ENCODE measurements around the gene CDK5RAP1. TPM values are rescaled to one million over a fixed set of nuclear protein-coding genes. Genes with fewer than 3 reads are reported as not detected.

CDK5RAP1 gene
- total and polyA plus RNA-seq, 2 donors (not counting 3 experiments of a cell fraction or from before 2014, with no cell fraction given), result 30.8 to 36.5 TPM

DNA sequence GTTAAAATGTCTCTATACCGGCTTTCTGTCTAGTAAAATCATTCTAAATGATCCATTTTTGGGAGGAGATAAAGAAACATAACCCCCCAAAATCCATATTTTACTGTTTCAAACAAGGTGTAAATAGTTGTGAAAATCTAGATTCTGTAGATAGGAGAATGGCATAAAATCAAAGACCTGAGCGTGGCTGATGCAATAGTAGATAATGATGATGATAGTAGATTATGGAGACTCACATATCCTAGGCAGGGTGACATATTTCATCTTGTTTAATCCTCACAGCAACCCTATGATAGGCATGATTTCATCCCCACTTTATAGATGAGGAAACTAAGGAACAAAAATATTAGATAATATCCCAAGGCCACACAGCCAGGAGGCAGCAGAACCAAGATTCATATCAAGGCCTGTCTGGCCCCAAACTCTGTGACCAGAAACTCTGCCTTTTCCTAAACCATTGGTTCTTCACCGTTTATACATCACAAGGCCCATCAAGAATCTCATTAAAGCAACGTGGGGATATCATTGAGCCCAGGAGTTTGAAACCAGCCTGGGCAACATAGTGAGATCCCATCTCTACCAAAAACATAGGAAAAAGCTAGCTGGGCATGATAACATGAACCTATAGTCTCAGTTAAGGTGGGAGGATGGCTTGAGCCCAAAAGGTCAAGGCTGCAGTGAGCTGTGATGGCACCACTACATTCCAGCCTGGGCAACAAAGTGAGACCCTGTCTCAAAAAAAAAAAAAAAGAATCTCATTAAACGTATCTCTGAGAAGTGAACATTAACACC, 62.7 kb downstream of the CDK5RAP1 start:
- ChIA-PET CTCF (no interaction called here), POLR2A (no interaction called here)
- BruUV-seq (replicated peaks), result no TSS peak
- dilution Hi-C loops (cut with MboI; ENCODE audit: extremely low pct_ligation_motif_present, low sequenced_read_pairs) (no loop called here), intact Hi-C loops (cut with micrococcal nuclease) (no loop called here)
- DNase-seq (ENCODE audit: low read depth, low spot score), result no peak
- Histone ChIP-seq H3K4me1 (ENCODE audit: control insufficient read depth, extremely low read depth, insufficient read depth, low read length) (no peaks in the 10 kb centered on the region), H3K9me3 (replicated peaks; ENCODE audit: control insufficient read depth, insufficient read depth, low read length) (no peaks in the 10 kb centered on the region), H2AFZ (ENCODE audit: low read depth, low read length) (no peak overlapping the region), H3K27ac (ENCODE audit: insufficient read depth, low read depth, low read length) (no peak overlapping the region), H3K36me3 (ENCODE audit: control insufficient read depth in 2 of 2, extremely low read depth in 1 of 2, insufficient read depth in 2 of 2, low read length in 2 of 2) (no peaks in the 10 kb centered on the region), H3K9ac (replicated peaks; ENCODE audit: extremely low read depth, insufficient read depth, low read length) (no peak overlapping the region), H3K4me2 (ENCODE audit: insufficient read depth, low read length) (no peak overlapping the region), H3K9me1 (replicated peaks; ENCODE audit: control insufficient read depth, extremely low read depth, insufficient read depth, low read length) (no peaks in the 10 kb centered on the region), H3K27me3 (ENCODE audit: control insufficient read depth in 2 of 2, insufficient read depth in 2 of 2, low read length in 2 of 2) (peaks cover 0 to 4% of the 10 kb centered on the region in 2 experiments), H3K79me2 (ENCODE audit: control insufficient read depth, insufficient read depth, low read length) (no peaks in the 10 kb centered on the region), H3K4me3 (replicated peaks in 1 of 3; ENCODE audit: insufficient read depth in 1 of 3, low read depth in 1 of 3, low read length in 3 of 3) (no peak overlapping the region), H4K20me1 (replicated peaks; ENCODE audit: control insufficient read depth, extremely low read depth, insufficient read depth, low read length) (no peaks in the 10 kb centered on the region)
- TF ChIP-seq JUN (IDR thresholded peaks at IDR 0.05; ENCODE audit: borderline replicate concordance, insufficient read depth, insufficient read length, low read depth) (no peak), POLR2A (IDR thresholded peaks at IDR 0.05; ENCODE audit: low read depth, low read length) (no peak)
- FAIRE-seq, result no peak

DNA sequence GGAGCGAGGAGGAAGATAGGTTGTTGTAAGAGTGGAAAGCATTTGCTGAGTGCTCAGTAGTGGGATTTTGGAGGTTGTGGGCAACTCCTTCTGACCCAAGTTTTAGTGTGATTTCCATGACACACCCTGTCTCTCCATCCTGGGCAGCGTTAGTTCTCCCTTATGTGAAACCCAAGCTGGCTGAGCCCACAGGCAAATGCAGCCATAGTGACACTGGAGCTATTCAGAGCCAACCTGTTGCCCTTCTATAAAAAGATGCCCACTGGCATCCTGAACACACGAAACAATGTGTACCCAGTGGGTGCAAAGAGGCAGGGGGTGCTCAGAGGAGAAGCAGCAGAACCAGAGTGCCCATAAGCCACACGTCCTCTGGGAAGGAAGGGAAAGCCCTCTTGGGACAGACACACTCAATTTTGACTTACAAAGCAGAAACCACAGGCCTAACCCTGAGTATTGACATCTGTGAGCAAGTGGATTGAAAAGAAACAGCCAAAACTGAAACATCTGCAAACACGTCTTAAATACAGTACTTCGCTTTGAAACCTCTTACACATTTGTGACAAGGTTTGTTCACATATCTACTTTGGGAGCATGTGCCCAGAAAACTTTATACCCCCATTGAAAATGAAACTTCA, 63.7 kb downstream of the CDK5RAP1 start:
- no peaks in the 10 kb centered on the region for H3K9me3 ChIP-seq (replicated peaks; ENCODE audit: control insufficient read depth, insufficient read depth, low read length)

More for the DNA sequence above, 63.7 kb downstream of the CDK5RAP1 start:
- Histone ChIP-seq H4K20me1 (replicated peaks; ENCODE audit: control insufficient read depth, extremely low read depth, insufficient read depth, low read length) (no peaks in the 10 kb centered on the region), H3K27ac (ENCODE audit: insufficient read depth, low read depth, low read length) (no peak overlapping the region), H3K4me2 (ENCODE audit: insufficient read depth, low read length) (no peak overlapping the region), H2AFZ (ENCODE audit: low read depth, low read length) (no peak overlapping the region), H3K9ac (replicated peaks; ENCODE audit: extremely low read depth, insufficient read depth, low read length) (no peak overlapping the region), H3K4me3 (replicated peaks in 1 of 3; ENCODE audit: insufficient read depth in 1 of 3, low read depth in 1 of 3, low read length in 3 of 3) (no peak overlapping the region), H3K9me1 (replicated peaks; ENCODE audit: control insufficient read depth, extremely low read depth, insufficient read depth, low read length) (no peaks in the 10 kb centered on the region), H3K79me2 (ENCODE audit: control insufficient read depth, insufficient read depth, low read length) (no peaks in the 10 kb centered on the region), H3K27me3 (ENCODE audit: control insufficient read depth in 2 of 2, insufficient read depth in 2 of 2, low read length in 2 of 2) (peaks cover 0 to 4% of the 10 kb centered on the region in 2 experiments), H3K4me1 (ENCODE audit: control insufficient read depth, extremely low read depth, insufficient read depth, low read length) (no peaks in the 10 kb centered on the region), H3K36me3 (ENCODE audit: control insufficient read depth in 2 of 2, extremely low read depth in 1 of 2, insufficient read depth in 2 of 2, low read length in 2 of 2) (no peaks in the 10 kb centered on the region)
- intact Hi-C loops (cut with micrococcal nuclease), result no loop called here
- ChIA-PET CTCF (no interaction called here), POLR2A (no interaction called here)
- dilution Hi-C loops (cut with MboI; ENCODE audit: extremely low pct_ligation_motif_present, low sequenced_read_pairs), result no loop called here
- FAIRE-seq (no peak), DNase-seq (ENCODE audit: low read depth, low spot score) (no peak)
- TF ChIP-seq, protein P1, sequence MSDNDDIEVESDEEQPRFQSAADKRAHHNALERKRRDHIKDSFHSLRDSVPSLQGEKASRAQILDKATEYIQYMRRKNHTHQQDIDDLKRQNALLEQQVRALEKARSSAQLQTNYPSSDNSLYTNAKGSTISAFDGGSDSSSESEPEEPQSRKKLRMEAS (IDR thresholded peaks at IDR 0.05; ENCODE audit: insufficient read depth, insufficient read length), result no peak
- TF ChIP-seq JUN (IDR thresholded peaks at IDR 0.05; ENCODE audit: borderline replicate concordance, insufficient read depth, insufficient read length, low read depth) (no peak), POLR2A (IDR thresholded peaks at IDR 0.05; ENCODE audit: low read depth, low read length) (no peak), GATA2 (IDR thresholded peaks at IDR 0.05; ENCODE audit: insufficient read depth, insufficient read length, low read depth, low read length) (no peak), MYC (IDR thresholded peaks at IDR 0.05; ENCODE audit: low read depth, low read length) (no peak), POLR2AphosphoS5 (IDR thresholded peaks at IDR 0.05; ENCODE audit: insufficient read depth, low read depth, low read length) (no peak), EZH2 (IDR thresholded peaks at IDR 0.05; ENCODE audit: borderline replicate concordance, low read depth, low read length, severe bottlenecking) (no peak), FOS (IDR thresholded peaks at IDR 0.05; ENCODE audit: borderline replicate concordance, insufficient read depth, low read length) (no peak)
- TF ChIP-seq, protein P2, sequence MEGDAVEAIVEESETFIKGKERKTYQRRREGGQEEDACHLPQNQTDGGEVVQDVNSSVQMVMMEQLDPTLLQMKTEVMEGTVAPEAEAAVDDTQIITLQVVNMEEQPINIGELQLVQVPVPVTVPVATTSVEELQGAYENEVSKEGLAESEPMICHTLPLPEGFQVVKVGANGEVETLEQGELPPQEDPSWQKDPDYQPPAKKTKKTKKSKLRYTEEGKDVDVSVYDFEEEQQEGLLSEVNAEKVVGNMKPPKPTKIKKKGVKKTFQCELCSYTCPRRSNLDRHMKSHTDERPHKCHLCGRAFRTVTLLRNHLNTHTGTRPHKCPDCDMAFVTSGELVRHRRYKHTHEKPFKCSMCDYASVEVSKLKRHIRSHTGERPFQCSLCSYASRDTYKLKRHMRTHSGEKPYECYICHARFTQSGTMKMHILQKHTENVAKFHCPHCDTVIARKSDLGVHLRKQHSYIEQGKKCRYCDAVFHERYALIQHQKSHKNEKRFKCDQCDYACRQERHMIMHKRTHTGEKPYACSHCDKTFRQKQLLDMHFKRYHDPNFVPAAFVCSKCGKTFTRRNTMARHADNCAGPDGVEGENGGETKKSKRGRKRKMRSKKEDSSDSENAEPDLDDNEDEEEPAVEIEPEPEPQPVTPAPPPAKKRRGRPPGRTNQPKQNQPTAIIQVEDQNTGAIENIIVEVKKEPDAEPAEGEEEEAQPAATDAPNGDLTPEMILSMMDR (IDR thresholded peaks at IDR 0.05; ENCODE audit: extremely low read depth in 1 of 2, insufficient read depth in 1 of 2, low read depth in 1 of 2, low read length in 2 of 2), result no peak
- BruUV-seq (replicated peaks), result no TSS peak

Measured in endothelial cell of umbilical vein (primary cell).